DMS114 treated with DMSO at 0.1 percent for 48 hours (cell line): ENCODE measurements around the gene ANKRD37.

Source experiments
- DNase-seq: peaks from one replicate; lab custom pipeline; 2025; ENCODE audit not compliant: unreplicated experiment; lab: John Stamatoyannopoulos, UW

Gene ANKRD37

DNA sequence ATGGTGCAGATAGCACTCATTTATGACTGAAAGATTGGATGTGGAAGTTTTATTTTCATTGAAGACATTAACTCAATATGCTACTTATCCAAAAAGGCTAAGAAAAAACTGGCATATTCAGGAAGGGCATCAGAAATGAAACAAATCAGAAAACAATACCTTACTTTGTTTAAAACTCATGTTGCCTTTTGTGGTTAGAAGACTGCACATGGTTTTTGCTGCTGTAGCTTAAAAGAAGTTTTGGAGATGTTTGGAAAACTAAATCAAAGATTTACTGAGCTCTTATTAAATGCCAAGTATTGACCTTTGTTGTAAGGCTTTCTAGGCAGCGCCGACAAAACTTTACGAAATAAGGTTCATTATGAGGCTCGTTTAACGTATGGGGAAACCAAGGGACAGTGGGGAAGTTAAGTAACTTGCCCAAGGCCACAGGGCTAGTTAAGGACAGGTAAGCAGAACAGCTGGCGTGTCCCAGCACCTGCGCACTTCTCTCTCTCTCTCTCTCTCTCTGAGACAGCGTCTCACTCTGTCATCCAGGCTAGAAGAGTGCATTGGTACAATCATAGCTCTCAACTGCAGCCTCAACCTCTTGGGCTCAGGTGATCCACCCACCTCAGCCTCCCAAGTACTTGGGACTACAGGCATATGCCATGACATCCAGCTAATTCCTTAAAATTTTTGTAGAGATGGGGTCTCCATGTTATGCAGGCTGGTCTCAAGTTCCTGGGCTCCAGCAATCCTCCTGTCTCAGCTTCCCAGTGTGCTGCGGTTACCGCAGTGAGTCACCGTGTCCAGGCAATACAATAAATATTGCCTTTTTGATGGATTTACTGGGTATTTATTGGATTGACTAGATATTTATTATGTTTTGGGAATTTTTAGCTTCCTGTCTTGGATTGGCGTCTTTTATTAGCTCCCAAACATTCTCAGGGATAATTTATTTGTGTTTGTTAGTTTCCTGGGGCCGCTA lies 17.0 kb upstream of the ANKRD37 start:
- no peak for DNase-seq

DNA sequence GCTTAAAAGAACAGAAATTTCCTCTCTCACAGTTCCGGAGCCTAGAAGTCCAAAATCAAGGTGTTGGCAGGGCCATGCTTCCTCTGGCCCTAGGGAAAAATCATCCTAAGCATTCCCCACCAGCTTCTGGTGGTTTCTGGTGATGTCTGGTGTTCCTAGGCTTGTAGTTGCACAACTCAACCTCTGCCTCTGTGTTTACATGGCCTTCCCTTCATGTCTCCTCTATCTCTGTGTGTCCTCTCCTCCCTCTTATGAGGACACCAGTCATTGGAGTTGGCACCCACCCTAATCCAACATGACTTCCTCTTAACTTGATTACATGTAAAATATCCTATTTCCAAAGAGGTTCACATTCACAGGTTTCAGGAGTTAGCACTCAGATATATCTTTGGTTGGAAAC lies 16.3 kb upstream of the ANKRD37 start:
- no peak for DNase-seq

DNA sequence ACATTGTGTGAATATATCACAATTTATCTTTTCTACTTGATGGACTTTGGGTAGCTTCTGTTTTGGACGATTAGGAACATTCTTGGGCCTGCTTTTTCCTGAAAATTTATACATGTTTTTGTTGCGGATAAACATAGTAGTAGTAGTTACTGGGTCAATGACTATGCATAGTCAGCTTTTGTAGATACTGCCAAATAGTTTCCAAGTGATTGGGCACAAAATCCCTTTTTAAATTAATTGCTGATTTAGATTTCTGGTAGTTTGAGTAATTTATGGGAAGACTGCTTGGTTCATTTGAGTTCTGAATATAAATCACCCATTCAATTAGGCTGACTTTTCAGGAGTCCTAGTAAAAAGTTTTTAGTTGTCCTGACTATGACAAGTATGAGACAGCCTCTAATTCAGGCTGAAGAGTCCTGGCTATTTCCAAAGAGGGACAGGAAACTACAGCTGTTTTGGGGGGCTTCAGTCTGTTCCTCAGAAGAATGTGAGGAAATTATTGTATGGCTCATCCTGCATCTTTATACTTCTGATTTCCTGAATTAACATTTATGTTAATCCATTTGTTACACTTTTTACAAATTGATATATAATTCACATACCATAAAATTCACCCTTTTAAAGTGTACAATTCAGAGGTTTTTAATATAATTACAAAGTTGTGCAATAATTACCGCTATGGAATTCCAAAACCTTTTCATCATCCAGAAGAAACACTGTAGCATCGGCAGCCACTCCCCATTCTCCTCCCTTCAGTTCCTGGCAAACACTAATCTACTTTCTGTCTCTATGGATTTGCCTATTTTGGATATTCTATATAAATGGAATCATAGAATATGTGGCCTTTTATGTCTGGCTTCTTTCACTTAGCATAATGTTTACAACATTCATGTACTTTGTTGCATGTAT lies 15.1 kb upstream of the ANKRD37 start:
- no peak for DNase-seq

- DNase-seq: no peak
Measured at GRCh38 chr4:185382754-185383153, 13.9 kb upstream of the ANKRD37 start.

DNA sequence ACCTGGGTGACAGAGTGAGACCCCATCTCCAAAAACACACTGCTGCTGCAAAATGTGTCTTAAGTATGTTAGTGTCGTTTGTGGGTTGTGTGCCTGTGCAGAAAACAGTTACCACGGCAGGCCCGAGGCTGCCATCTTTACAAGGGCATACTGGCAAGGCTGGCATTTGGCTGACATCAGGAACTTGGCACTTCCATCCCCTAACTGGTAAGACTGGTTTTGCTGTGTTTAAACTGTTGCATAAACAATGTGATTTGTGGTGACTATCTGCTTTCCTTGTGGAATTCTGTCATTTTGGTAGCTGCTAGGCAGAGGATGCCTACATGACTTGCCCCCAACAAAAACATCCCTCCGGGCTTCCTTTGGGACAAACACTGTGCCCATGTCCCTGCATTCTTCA lies 13.2 kb upstream of the ANKRD37 start:
- no peak for DNase-seq

DNA sequence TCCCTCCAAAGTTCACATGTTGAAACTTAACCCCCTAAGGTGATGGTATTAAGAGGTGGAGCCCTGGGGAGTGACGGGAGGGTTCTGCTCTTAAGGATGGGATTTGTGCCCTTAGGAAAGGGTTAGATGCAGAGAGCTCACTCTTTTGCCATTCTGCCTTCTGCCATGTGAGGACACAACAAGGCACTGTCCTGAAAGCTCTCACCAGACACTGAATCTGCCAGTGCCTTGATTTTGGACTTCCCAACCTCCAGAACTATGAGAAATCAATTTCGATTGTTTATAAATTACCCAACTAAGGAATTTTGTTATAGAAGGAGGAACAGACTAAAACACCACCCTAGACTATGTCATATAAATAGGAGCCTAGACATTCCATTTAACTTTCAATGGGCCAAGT lies 12.6 kb upstream of the ANKRD37 start:
- DNase-seq: no peak

DNA sequence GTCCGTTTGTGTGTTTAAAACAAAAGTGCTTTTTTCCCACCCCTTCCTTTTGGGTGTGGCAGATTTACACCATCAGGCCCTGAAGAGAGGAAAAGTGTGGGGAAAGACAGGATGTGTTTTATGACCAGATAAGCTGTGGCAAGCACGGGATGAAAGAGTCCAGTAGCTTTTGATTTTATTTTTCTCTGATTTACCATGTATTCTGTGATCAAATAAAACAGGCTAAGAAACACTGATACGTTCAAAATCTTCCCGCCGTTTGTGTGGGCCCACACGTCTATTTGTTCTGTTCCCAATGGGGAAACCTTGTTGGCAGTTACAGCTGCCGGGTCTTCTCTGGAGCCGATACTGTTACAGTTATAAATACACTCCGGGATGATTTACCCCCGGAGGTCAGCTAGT lies 11.7 kb upstream of the ANKRD37 start:
- no peak for DNase-seq

DNA sequence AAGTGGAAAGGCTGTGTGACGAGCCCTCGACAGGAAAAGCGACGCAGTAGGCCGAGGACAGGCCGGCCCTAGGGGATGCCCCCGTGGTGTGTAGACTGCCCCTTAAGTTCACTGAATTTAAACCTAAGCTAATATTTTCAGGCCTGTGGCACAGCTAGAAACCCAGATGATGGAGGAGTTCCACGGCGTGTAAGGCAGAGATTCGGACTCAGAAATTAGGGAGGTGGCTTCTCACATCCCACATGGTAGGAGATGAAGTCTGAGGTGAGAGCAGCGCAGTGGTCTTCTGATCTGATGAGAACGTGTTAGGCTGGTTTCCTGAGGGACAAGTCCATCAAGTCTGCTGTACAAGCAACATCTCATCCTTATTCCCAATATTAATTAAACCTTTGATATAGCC lies 8.7 kb upstream of the ANKRD37 start:
- DNase-seq: no peak

GRCh38 chr4:185390941-185391340 lies 5.7 kb upstream of the ANKRD37 start:
- DNase-seq: no peak

GRCh38 chr4:185392156-185392555 lies 4.5 kb upstream of the ANKRD37 start:
- DNase-seq: no peak

DNA sequence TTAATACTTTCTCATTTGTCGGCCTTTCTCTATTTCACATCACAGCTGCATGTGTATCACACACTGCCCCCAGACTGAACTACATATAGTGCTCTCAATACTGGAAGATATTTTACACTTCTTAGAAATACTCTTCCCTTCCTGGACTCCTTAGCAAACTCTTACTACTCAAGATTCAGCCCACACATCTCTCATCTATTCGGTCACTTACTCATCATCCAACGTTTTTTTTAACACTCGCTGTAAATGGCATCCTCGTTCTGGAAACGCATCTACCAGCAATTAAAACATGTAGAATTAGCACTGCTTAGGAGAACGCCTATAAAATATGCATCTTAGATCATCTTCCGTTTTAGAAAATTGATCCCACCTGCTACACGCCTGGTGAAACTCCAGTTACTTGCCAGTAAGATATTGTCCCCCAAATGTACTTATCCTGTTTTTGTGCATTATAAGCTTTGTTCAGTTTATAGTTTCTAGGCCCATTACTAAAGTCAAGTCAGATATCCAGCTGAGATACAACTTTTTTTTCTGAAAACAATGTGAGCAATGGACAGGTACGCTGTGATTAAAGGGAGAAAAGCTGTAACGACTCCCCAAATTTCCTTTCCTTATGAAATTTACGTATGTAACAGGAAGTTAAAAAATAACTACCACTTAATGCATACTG lies 1.9 kb upstream of the ANKRD37 start:
- DNase-seq: no peak

GRCh38 chr4:185395238-185395955 lies 1.2 kb upstream of the ANKRD37 start, which contains the start of gene LRP2BP:
TSS of gene LRP2BP (minus strand) at chr4:185395924. CDS start at chr4:185378186, 17,738 bp downstream.
- peak; percentile 37 for DNase-seq

GRCh38 chr4:185395956-185396723 lies 501 bp upstream of the ANKRD37 start:
- peak; percentile 86 for DNase-seq

- no peak for DNase-seq
Measured at GRCh38 chr4:185398618-185399017, 2.0 kb downstream of the ANKRD37 start.

DNA sequence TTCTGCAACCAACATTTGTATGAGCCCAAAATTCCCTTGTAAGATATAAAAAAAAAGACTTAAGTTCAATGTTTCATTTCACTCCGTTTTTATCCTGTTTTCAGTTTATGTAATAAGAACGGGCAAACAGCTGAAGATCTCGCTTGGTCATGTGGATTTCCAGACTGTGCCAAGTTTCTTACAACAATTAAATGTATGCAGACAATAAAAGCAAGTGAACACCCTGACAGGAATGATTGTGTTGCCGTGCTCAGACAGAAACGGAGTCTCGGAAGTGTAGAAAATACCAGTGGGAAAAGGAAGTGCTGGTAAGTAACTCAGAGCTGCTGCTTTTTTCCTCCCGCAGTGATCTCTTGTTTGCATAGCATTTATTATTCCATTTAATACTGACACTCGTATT lies 2.8 kb downstream of the ANKRD37 start:
- no peak for DNase-seq

GRCh38 chr4:185404031-185404430 lies 7.4 kb downstream of the ANKRD37 start:
- no peak for DNase-seq

DNA sequence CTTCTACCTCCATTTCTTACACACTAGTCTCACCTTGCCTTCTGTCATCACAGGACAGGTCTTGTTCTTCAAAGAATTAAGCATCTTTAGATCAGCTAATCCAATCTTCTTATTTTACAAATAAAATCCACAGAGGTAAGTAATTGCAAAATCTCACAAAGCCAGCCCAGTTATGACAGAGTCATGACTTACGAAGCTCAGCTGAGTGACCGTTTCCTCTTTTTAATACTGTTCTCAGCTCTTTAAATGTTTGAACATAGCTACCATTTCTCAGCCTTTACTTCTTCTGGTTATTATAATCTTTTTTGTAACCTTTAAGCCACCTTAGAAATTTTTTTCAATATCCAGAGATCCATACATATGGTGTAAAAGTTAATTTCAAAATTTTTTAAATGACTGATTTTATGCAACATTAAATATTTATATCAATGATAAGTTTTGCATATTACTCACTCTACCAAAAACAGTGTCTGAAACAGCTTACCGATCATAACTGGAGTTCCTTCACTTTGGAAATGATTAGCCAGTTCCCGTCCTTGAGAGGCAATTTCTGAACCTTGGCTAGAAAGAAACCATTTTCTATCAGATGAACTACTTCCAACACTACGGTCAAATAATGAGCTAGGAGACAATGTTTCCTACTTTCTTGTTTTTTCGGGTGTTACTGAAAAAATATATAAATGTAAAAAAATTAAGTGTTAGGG lies 8.8 kb downstream of the ANKRD37 start:
- no peak for DNase-seq

DNA sequence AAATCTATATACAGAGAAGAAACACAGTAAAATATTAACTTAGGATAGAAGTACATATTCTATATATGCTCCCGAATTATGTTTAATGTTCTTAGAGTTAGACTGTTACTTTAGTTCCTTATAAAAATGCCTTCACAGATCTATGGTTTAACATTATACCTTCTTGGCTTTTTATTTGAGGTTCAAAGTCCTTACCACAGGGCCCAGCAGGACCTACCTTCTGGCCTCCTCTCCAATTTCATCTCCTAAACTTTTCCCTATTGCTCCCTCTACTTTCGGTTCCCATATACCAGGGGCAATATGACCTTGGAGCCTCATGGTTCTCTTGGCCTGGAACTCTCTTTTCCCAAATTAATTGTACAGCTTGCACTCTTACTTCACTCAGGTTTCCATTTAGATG lies 11.8 kb downstream of the ANKRD37 start:
- DNase-seq: no peak

DNA sequence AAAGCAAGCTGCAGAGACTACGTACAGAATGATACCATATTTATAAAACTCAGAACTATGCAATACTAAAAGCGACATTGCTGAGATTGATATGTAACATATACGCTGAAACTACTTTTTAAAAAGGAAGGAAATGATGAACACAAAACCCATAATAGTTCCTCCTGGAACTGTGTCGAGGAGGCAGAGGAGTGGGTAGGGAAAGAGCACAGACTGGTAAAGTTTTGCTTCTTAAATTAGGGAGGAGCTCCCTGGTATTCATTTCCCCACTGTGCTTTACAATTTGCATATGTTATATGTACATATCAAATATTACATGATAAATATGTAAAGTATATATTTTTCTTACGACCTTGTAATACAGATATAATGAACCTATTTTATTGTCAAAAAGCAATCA lies 15.2 kb downstream of the ANKRD37 start:
- no peak for DNase-seq
